RWPE2 (cell line): ENCODE data around the gene PRR36.

Source experiments
- ATAC-seq: fragments of 200-7000 bp; cut with Tn5 transposase; 3 replicates; pipeline ENCODE4 v1.9.1; 2021; ENCODE audit warnings: low read depth
- DNase-seq: peaks from one replicate; pipeline ENCODE4 v3.0.0-alpha.2; 2020; ENCODE audit warnings: low spot score
- H3K27ac ChIP-seq: fragments of 450-650 bp; 2 replicates; pipeline ENCODE4 v1.5.1; 2017; ENCODE audit warnings: mild to moderate bottlenecking; ENCODE audit not compliant: poor library complexity, severe bottlenecking
- H3K27me3 ChIP-seq: fragments of 250-450 bp; sonication (Bioruptor Pico); 2 replicates; pipeline ENCODE4 v1.5.1; 2021; ENCODE audit warnings: mild to moderate bottlenecking, moderate library complexity; ENCODE audit not compliant: insufficient read depth, poor library complexity, severe bottlenecking
- H3K36me3 ChIP-seq: fragments of 250-450 bp; sonication (Bioruptor Pico); 2 replicates; pipeline ENCODE4 v1.5.1; 2020; ENCODE audit warnings: low read depth, mild to moderate bottlenecking, moderate library complexity
- H3K4me1 ChIP-seq: fragments of 250-450 bp; sonication (Bioruptor Pico); 2 replicates; pipeline ENCODE4 v1.5.1; 2021; ENCODE audit warnings: mild to moderate bottlenecking, moderate library complexity; ENCODE audit not compliant: insufficient read depth, poor library complexity, severe bottlenecking
- H3K4me3 ChIP-seq: fragments of 250-450 bp; sonication (Bioruptor Pico); 2 replicates; pipeline ENCODE4 v1.5.1; 2021; ENCODE audit warnings: mild to moderate bottlenecking, moderate library complexity; ENCODE audit not compliant: severe bottlenecking
- H3K9me3 ChIP-seq: fragments of 250-450 bp; sonication (Bioruptor Pico); 2 replicates; pipeline ENCODE4 v1.5.1; 2021; ENCODE audit warnings: mild to moderate bottlenecking, moderate library complexity; ENCODE audit not compliant: severe bottlenecking
- TF ChIP-seq, protein P1 (sequence below): fragments of 450-650 bp; IDR thresholded peaks from one replicate; pipeline ENCODE4 v1.5.1; 2017; ENCODE audit warnings: mild to moderate bottlenecking, moderate library complexity; ENCODE audit not compliant: poor library complexity, severe bottlenecking

PRR36 gene

DNA sequence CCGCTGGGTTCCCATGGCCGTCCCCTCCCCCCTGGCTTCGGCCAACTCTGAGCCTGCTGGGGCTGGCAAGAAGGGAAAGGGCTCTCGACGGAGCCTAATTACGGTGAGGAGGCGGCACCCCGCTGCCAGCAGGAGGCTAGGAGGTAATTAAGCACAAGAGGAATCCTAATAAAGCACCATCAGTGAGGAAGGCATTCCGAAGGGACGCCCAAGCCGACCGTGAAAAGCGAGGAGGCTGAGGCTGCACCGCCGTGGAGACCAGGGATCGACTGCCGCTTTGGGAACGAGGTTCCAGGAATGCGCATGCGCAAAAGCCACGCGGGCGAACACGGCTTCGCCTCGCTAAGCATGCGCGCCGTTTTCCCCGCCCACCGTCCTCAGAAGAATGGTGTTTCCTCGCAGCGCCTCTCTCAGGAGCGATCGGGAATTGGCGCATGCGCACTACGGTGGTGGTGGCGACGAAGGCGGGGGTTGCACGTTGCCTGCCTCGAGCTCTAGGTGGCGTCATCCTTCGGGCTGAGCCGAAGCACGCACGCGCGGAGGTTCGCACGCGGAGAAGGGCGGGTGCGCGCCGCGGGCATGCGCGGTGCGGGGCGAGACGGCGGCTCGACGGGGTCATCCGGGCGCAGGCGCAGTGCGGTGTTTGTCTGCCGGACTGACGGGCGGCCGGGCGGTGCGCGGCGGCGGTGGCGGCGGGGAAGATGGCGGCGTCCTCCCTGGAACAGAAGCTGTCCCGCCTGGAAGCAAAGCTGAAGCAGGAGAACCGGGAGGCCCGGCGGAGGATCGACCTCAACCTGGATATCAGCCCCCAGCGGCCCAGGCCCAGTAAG lies 29.3 kb upstream of the PRR36 start, which contains the start of gene MAP2K7:
MAP2K7 (plus strand) TSS at position 634 of the 830 bp plus-strand sequence; CDS start at position 702, 68 bp downstream.
- peak within 1 kb of the TSS; percentile 75 for H3K4me3 ChIP-seq

DNA sequence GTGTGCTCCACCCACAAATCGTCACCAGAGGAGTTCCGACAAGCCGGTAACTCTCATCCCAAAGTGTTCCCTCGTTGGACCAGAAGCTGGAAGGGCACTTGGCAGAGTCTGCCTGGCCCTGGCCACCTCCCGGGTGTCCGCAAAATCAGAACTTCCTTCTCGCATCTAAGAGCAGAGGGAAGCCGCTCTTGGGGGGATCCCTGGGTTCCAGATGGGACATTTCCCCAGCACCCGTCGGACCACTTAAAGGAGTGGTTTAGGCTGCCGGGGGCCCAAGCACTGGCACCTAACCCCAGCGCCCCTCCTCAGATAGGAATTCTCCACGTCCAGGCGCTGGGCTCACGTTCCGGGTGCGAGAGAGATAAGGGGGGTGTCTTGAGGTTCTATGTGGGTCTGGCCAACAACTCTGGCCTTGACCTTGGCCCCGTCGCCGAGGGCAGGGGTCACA lies 28.6 kb upstream of the PRR36 start:
- DNase-seq: peak; percentile 41
- peak overlapping the region; percentile 53 for H3K4me3 ChIP-seq
- peak overlapping the region; percentile 67 for H3K27ac ChIP-seq
- no peak for ATAC-seq
- H3K27me3 ChIP-seq: no peaks in the 10 kb centered on the region
- H3K4me1 ChIP-seq: peaks cover 13% of the 10 kb centered on the region
- no peaks in the 10 kb centered on the region for H3K9me3 ChIP-seq
- TF ChIP-seq, protein P1, sequence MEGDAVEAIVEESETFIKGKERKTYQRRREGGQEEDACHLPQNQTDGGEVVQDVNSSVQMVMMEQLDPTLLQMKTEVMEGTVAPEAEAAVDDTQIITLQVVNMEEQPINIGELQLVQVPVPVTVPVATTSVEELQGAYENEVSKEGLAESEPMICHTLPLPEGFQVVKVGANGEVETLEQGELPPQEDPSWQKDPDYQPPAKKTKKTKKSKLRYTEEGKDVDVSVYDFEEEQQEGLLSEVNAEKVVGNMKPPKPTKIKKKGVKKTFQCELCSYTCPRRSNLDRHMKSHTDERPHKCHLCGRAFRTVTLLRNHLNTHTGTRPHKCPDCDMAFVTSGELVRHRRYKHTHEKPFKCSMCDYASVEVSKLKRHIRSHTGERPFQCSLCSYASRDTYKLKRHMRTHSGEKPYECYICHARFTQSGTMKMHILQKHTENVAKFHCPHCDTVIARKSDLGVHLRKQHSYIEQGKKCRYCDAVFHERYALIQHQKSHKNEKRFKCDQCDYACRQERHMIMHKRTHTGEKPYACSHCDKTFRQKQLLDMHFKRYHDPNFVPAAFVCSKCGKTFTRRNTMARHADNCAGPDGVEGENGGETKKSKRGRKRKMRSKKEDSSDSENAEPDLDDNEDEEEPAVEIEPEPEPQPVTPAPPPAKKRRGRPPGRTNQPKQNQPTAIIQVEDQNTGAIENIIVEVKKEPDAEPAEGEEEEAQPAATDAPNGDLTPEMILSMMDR: no peak
- H3K36me3 ChIP-seq: peaks cover 29% of the 10 kb centered on the region

More for the DNA sequence above, 29.3 kb upstream of the PRR36 start, which contains the start of gene MAP2K7:
- Histone ChIP-seq H3K4me1 (peaks cover 13% of the 10 kb centered on the region), H3K27me3 (no peaks in the 10 kb centered on the region), H3K9me3 (no peaks in the 10 kb centered on the region), H3K36me3 (peaks cover 27% of the 10 kb centered on the region), H3K27ac (peak within 1 kb of the TSS; percentile 67)
- ATAC-seq (peak; percentile 69), DNase-seq (peak; percentile 98)
- TF ChIP-seq, protein P1: peak; percentile 86

DNA sequence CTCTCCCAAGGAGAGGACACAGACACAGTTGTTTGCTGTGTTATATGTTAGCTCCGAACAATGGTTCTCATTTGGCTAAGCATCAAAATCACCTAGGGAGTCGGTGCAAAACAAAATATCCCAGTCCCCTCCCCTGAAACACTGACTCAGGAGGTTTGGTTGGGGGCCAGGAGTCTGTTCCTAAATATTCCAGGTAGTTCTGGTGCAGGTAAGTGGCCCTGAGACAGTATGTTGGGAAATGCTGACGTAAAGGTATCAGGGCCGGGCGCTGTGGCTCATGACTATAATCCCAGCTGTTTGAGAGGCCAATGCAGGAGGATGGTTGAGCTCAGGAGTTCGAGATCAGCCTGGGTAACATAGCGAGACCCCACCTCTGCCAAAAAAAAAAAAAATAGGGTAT lies 27.1 kb upstream of the PRR36 start:
- no peaks in the 10 kb centered on the region for H3K9me3 ChIP-seq
- H3K27me3 ChIP-seq: no peaks in the 10 kb centered on the region
- TF ChIP-seq, protein P1: no peak
- no peak overlapping the region for H3K4me3 ChIP-seq
- H3K36me3 ChIP-seq: peaks cover 26% of the 10 kb centered on the region
- H3K27ac ChIP-seq: peak overlapping the region; percentile 67
- DNase-seq (no peak), ATAC-seq (no peak)
- H3K4me1 ChIP-seq: peaks cover 13% of the 10 kb centered on the region

DNA sequence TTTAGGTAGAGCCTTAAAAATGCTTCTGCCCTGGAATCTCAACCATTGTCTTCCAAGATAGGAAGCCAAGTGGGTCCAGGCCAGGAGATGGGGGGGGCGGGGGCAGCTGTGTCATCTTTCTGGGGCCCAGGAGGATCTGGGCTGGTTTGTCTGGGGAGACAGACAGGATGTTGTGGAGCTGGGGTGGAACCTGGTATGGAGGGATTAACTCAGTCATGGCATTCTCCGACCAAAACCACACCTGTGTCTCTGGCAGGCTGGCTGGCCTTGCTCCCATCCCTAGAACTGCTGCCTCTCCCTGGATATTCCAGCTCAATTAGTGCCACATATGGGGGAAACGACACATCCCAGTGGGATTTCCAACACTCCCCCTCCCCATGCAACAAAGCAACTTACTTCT lies 26.7 kb upstream of the PRR36 start:
- Histone ChIP-seq H3K9me3 (no peaks in the 10 kb centered on the region), H3K36me3 (peaks cover 22% of the 10 kb centered on the region), H3K27ac (peak overlapping the region; percentile 67), H3K27me3 (no peaks in the 10 kb centered on the region), H3K4me1 (peaks cover 13% of the 10 kb centered on the region), H3K4me3 (no peak overlapping the region)
- TF ChIP-seq, protein P1: no peak
- peak; percentile 39; the same call in 1 of the 3 replicates for ATAC-seq
- DNase-seq: no peak

DNA sequence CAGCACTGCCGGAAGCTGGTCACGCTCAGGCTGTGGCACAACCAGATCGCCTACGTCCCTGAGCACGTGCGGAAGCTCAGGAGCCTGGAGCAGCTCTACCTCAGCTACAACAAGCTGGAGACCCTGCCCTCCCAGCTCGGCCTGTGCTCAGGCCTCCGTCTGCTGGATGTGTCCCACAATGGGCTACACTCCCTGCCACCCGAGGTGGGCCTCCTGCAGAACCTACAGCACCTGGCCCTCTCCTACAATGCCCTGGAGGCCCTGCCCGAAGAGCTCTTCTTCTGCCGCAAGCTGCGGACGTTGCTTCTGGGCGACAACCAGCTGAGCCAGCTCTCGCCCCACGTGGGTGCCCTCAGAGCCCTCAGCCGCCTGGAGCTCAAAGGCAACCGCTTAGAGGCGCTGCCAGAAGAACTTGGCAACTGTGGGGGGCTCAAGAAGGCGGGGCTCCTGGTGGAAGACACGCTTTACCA lies 26.2 kb upstream of the PRR36 start:
- DNase-seq (peak; percentile 45), ATAC-seq (no peak)
- Histone ChIP-seq H3K36me3 (peaks cover 17% of the 10 kb centered on the region), H3K4me3 (no peak overlapping the region), H3K27ac (peak overlapping the region; percentile 67), H3K9me3 (no peaks in the 10 kb centered on the region), H3K27me3 (no peaks in the 10 kb centered on the region), H3K4me1 (peaks cover 15% of the 10 kb centered on the region)
- TF ChIP-seq, protein P1: no peak
